Measurements from ENCODE around the gene SMARCA1.

DNA sequence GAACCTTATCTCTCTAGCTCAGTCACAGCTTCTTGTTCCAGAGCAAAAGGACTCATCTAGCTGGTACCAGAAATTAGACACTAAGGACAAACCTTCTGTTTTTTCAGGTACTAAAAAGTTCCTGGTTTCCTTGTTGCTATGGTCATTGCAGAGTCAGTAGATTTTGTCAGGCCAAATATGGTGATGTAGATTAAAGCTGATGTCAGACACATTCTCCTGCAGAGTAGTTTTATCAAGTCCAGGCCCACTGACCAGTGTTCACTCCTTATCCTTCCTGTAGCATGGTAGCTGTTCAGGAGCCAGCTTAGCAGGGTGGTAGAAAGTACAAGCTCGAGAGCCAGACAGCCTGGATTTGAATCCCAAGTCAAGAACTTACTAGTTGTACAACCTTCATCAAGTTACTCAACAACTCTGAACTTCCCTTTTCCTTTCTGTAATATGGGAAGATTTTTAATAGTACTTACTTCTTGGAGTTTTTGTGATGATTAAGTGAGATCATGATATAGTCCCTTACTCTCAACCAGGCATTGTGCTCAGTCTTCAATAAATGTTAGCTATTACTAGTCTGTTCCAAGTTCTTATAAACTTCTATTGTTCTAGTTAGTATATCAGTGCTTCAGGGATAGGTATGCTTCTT is 34.7 kb upstream of the SMARCA1 start:
- TF ChIP-seq ZBTB33 (IDR thresholded peaks at IDR 0.05; ENCODE audit: extremely low read depth, insufficient replicate concordance, low read length) = no peak
- TF ChIP-seq ELF1 (IDR thresholded peaks at IDR 0.05; ENCODE audit: borderline replicate concordance, low read depth) = no peak
- no peak for TF ChIP-seq ZNF274 (IDR thresholded peaks at IDR 0.05; ENCODE audit: low read depth, low read length)
- no peak for TF ChIP-seq CTCF (IDR thresholded peaks at IDR 0.05 in 2 of 3, conservative IDR thresholded peaks at IDR 0.05 in 1 of 3; ENCODE audit: borderline replicate concordance in 1 of 3, insufficient read depth in 1 of 3, low read depth in 2 of 3, low read length in 2 of 3)
- TF ChIP-seq SP1 (IDR thresholded peaks at IDR 0.05; ENCODE audit: low read depth) = no peak
- no peak for TF ChIP-seq EZH2 (IDR thresholded peaks at IDR 0.05)
- TF ChIP-seq REST (IDR thresholded peaks at IDR 0.05; ENCODE audit: low read depth) = no peak
- no peak for TF ChIP-seq YY1 (IDR thresholded peaks at IDR 0.05; ENCODE audit: extremely low read depth, insufficient replicate concordance, low read depth, low read length)
- no peak for TF ChIP-seq SIN3A (IDR thresholded peaks at IDR 0.05; ENCODE audit: low read depth)

All from HCT116 (cell line).